ENCODE measurements around the gene KMT2E.

Gene KMT2E

GRCh38 chr7:105130048-105130447, 116.0 kb downstream of the KMT2E start:
- H3K27me3 ChIP-seq (ENCODE audit: insufficient read depth, low read depth, severe bottlenecking) = no peaks in the 10 kb centered on the region
- no peak overlapping the region for H3K27ac ChIP-seq
- no peaks in the 10 kb centered on the region for H3K9me3 ChIP-seq (ENCODE audit: severe bottlenecking)
- H3K4me3 ChIP-seq (ENCODE audit: low read depth, low read length) = no peak overlapping the region
- peaks cover 39% of the 10 kb centered on the region for H3K36me3 ChIP-seq
- no peak for TF ChIP-seq CTCF (IDR thresholded peaks at IDR 0.05; ENCODE audit: low read depth, low read length)
- DNase-seq = peak; percentile 43

GRCh38 chr7:105130580-105130979, 116.6 kb downstream of the KMT2E start:
- Histone ChIP-seq H3K36me3 (peaks cover 34% of the 10 kb centered on the region), H3K9me3 (ENCODE audit: severe bottlenecking) (no peaks in the 10 kb centered on the region), H3K27ac (no peak overlapping the region), H3K4me3 (ENCODE audit: low read depth, low read length) (no peak overlapping the region), H3K27me3 (ENCODE audit: insufficient read depth, low read depth, severe bottlenecking) (no peaks in the 10 kb centered on the region)
- no peak for TF ChIP-seq CTCF (IDR thresholded peaks at IDR 0.05; ENCODE audit: low read depth, low read length)
- no peak for DNase-seq

- H3K4me3 ChIP-seq (ENCODE audit: low read depth, low read length) = no peak overlapping the region
- no peak overlapping the region for H3K27ac ChIP-seq
- H3K9me3 ChIP-seq (ENCODE audit: severe bottlenecking) = no peaks in the 10 kb centered on the region
- peaks cover 28% of the 10 kb centered on the region for H3K36me3 ChIP-seq
- no peaks in the 10 kb centered on the region for H3K27me3 ChIP-seq (ENCODE audit: insufficient read depth, low read depth, severe bottlenecking)
- DNase-seq = no peak
- TF ChIP-seq CTCF (IDR thresholded peaks at IDR 0.05; ENCODE audit: low read depth, low read length) = no peak
Measured at GRCh38 chr7:105131033-105131656, 117.1 kb downstream of the KMT2E start.

- no peak for TF ChIP-seq CTCF (IDR thresholded peaks at IDR 0.05; ENCODE audit: low read depth, low read length)
Measured at GRCh38 chr7:105131890-105132289, 117.9 kb downstream of the KMT2E start.

GRCh38 chr7:105132335-105132734, 118.3 kb downstream of the KMT2E start:
- no peaks in the 10 kb centered on the region for H3K27me3 ChIP-seq (ENCODE audit: insufficient read depth, low read depth, severe bottlenecking)
- no peak for TF ChIP-seq CTCF (IDR thresholded peaks at IDR 0.05; ENCODE audit: low read depth, low read length)
- no peak overlapping the region for H3K27ac ChIP-seq
- no peak for DNase-seq
- H3K36me3 ChIP-seq = peaks cover 25% of the 10 kb centered on the region
- H3K9me3 ChIP-seq (ENCODE audit: severe bottlenecking) = no peaks in the 10 kb centered on the region
- no peak overlapping the region for H3K4me3 ChIP-seq (ENCODE audit: low read depth, low read length)

More at GRCh38 chr7:105131890-105132289, 117.9 kb downstream of the KMT2E start:
- Histone ChIP-seq H3K36me3 (peaks cover 29% of the 10 kb centered on the region), H3K27ac (no peak overlapping the region), H3K27me3 (ENCODE audit: insufficient read depth, low read depth, severe bottlenecking) (no peaks in the 10 kb centered on the region), H3K4me3 (ENCODE audit: low read depth, low read length) (no peak overlapping the region), H3K9me3 (ENCODE audit: severe bottlenecking) (no peaks in the 10 kb centered on the region)
- no peak for DNase-seq

- Histone ChIP-seq H3K27ac (no peak overlapping the region), H3K9me3 (ENCODE audit: severe bottlenecking) (no peaks in the 10 kb centered on the region), H3K36me3 (peaks cover 25% of the 10 kb centered on the region), H3K4me3 (ENCODE audit: low read depth, low read length) (no peak overlapping the region), H3K27me3 (ENCODE audit: insufficient read depth, low read depth, severe bottlenecking) (no peaks in the 10 kb centered on the region)
- no peak for DNase-seq
- no peak for TF ChIP-seq CTCF (IDR thresholded peaks at IDR 0.05; ENCODE audit: low read depth, low read length)
Measured at GRCh38 chr7:105132835-105133234, 118.8 kb downstream of the KMT2E start.
